ENCODE data around the gene VGLL4.
"Not testable (repeated sequence)": the region's sequence is repeated elsewhere in the genome, so short reads cannot be mapped to it uniquely, and the experiment has no call there.

Gene VGLL4

DNA sequence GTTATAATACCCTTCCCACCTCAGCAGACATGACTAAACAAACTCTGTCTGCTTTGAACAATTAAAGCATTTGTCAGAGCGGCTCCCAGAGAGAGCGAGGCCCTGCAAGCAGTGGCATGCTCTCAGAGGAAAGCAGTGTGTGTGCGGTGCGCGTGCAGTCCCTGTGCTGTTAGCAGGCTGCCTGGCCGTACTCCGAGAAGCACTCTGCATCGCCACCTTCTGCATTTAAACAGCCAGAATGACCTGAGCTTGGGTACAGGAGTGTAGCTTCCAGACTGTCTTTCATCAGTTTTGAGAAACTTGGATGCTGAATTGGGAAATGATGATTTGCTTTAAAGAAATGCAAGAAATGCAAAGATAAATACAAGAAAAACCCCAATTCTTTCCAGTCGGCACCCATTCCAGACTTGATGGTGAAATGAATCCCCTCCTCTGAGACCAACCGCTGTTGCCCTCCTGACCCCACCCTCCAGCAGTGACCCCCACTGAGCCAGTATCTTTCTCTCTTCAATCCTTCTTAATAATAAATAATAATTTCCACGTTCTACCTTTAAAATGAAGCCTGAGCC lies 113.5 kb downstream of the VGLL4 start:
- DNase-seq (ENCODE audit: low read depth), result peak; percentile 82

DNA sequence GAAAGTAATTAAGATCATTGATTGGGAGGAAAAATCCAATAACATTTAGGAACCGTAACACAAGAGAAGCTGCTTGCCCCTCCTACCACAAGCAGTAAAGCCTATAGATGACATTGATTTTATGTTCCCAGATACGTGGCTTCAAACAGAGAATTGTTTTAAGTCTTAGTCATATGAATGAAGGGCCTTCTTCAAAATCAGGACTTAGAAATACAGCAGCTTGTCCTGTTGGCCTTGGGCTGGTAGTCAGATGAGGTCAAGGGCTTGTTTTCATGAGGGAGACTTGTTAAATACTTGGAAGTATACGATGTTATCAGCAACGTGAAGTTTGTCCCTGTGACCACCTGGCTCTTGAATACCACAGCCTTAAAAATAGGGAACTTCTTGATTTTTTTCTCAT lies 114.4 kb downstream of the VGLL4 start:
- no peak for DNase-seq (ENCODE audit: low read depth)

- DNase-seq (ENCODE audit: low read depth), result not testable (repeated sequence)
These were observed 117.6 kb downstream of the VGLL4 start for GRCh38 chr3:11526121-11526520.

DNA sequence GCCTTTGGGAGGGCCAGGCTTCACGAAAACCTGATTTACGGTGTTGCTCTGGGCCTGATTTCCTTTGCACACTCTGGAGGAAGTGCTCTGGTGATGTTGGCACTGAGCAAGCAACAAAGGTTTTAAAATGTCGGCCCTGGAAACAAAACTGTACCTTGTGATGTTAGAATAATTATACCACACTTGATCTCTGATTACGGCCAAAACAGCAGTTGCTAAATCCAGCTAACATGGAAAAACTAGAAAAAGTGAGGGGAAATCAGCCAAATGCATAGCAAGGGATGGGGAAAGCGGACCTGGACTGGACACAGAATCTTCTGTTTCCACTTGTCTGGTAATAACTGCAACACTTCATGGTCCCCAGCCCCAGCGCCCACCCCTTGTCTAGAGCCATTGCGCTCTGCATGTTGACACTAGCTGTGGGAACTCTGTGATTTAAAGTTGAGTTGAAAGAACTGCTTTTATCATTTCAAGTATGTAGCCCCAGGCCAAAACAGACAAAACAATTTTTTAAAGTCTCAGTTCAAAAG lies 120.1 kb downstream of the VGLL4 start:
- no peak for DNase-seq (ENCODE audit: low read depth)

DNA sequence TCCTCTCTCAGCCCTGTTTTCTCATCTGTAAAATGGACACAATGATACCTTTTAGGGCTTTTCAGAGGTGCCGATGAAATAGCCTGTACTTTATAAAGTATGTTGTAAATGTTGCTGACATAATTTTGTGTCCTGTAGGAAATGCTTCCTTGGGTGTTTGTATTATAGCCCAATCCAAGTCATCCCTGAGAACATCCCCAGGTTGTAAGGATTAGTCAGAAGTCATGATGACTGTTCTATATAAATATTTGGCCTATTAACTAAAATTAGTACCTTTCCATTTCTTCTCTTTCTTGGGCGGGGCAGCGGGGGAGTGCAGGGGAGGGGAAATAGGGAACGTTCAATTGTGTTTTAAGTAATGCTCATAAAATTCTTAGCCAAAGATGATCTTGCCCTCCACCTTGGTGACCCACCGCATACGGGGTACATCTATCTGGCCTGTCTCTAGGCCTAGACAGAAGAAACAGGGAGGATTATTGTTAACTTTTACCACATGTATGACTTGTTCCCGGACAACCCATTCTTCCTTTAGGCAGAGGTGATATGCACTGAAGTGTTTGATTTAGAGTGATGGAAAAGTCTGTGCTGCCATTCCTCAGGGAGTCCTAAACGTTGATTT lies 120.7 kb downstream of the VGLL4 start:
- DNase-seq (ENCODE audit: low read depth), result no peak

DNA sequence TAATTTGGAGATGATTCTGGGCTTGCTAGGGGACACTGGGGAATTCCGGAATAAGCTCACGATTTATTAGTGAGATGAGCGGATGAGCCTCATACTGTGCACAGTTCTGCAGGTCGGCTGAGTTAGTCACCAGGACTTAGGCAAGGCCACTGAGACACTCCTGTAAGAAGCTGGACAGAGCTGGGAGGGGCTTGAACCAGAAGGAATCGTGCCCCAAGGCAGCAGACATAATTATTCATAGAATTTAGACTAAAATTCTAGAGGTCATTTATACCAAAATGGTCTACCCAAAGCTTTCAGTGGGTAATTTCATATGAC lies 121.4 kb downstream of the VGLL4 start:
- no peak for DNase-seq (ENCODE audit: low read depth)

DNA sequence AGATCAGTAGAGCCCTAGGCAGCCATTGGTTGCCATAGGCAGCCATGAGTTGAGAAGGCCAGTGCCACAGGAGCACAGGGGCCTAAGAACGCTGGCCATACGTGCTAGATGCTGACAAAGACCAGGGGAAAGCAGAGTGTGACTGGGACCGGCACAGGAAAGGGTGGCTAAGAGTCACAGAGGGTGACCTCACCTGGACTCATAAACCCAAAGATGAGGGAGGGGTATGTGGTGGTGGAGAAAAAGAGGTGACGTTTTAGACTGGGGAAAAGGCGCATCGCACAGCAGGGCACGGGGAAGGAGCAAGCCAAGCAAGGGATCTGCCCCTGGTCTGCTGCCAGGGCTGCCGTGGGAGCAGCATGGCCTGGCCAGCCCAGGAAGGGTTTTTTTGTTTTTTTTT lies 122.5 kb downstream of the VGLL4 start:
- DNase-seq (ENCODE audit: low read depth), result no peak

DNA sequence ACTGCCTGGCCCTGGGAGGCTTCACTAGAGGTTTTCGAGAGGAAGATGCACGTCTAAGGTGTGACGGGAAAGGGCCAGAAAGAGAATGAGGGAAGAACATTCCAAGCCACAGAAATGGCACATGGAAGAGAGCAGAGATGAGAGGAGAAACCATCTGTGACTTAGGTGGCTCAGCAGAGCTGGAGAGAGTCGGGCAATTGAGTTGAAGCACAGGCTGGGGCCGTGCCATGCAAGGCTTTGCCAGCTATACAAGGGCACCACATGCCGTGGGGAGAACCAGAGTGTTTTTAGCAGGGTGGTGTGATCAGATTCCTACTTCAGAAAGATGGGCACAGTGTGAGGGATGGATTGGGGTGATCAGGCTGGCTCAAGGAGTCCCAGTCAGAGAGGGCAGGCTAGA lies 126.1 kb downstream of the VGLL4 start:
- DNase-seq (ENCODE audit: low read depth), result no peak

- peak; percentile 94 for DNase-seq (ENCODE audit: low read depth)
These were observed 129.4 kb downstream of the VGLL4 start for GRCh38 chr3:11514191-11514821.

GRCh38 chr3:11513817-11514135 lies 129.9 kb downstream of the VGLL4 start:
- DNase-seq (ENCODE audit: low read depth), result no peak

DNA sequence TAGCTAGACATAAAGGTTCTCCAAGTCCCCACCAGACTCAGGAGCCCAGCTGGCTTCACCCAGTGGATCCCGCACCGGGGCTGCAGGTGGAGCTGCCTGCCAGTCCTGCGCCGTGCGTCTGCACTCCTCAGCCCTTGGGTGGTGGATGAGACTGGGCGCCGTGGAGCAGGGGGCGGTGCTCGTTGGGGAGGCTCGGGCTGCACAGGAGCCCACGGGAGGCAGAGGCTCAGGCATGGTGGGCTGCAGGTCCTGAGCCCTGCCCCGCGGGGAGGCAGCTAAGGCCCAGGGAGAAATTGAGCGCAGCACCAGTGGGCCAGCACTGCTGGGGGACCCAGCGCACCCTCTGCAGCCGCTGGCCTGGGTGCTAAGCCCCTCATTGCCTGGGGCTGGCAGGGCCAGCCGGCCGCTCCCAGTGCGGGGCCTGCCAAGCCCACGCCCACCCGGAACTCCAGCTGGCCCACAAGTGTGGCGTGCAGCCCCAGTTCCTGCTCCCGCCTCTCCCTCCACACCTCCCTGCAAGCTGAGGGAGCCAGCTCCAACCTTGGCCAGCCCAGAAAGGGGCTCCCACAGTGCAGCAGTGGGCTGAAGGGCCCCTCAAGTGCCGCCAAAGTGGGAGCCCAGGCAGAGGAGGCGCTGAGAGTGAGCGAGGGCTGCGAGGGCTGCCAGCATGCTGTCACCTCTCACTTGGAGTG lies 130.4 kb downstream of the VGLL4 start:
- DNase-seq (ENCODE audit: low read depth), result not testable (repeated sequence)

DNA sequence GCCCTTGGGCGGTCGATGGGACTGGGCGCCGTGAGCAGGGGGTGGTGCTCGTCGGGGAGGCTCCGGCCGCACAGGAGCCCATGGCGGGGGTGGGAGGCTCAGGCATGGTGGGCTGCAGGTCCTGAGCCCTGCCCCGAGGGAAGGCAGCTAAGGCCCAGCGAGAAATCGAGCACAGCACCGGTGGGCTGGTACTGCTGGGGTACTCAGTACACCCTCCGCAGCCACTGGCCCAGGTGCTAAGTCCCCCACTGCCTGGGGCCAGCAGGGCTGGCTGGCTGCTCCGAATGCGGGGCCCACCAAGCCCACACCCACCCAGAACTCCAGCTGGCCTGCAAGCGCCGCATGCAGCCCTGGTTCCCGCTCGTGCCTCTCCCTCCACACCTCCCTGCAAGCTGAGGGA lies 132.1 kb downstream of the VGLL4 start:
- not testable (repeated sequence) for DNase-seq (ENCODE audit: low read depth)

GRCh38 chr3:11510356-11510755 lies 133.4 kb downstream of the VGLL4 start:
- no peak for DNase-seq (ENCODE audit: low read depth)

DNA sequence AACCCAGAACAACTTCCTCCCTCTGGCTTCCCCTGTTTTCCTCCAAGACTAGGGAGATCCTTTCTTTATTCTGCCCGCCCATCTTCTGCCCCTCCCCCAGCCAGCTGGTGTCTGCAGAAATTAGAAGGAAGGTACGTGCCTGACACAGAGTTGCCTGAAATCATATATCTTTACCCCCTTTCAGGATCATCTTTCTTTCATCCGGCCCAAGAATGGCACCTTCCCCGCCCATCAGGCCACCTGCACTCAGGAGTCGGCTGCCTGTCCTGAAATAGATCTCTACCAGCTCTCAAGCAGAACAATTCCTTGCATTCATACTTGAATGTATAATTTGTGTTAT lies 133.7 kb downstream of the VGLL4 start:
- no peak for DNase-seq (ENCODE audit: low read depth)

DNA sequence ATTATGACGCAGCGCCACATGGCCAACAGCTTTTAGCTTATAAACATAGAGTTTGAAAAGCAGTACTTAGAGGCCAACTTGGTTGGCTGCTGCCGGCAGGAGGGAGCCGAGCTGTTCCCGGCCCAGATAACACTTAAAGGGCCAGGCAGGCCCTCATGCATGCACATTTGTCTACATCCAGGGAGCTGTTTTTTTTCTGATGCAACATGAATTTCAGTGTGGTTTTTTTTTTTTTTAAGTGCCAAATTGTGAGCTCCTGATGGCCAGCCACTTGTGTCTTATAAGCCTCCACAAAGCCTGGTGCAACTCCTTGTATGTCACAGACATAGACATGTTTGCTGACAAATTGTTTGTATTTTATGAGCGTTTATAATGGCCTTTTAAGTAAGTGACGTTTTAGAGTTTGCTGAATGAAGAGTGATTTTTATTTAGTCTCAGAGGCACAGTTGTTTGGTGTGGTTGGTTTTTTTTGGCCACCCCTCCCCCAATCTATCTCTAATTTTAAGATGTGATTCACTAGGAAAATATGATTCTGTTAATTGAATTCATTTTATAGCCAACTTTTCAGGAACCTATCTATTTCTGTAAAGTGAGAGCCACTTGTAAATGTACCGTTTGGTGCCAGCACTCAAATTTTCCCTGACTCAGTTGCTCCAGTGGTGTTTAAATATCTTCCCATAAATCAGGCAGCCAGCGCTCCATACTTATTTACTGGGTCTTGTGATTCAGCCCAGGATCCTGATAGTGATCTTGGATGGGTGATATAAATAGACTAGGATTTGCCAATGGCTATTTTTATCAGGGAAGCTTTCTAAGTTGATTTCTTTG lies 134.3 kb downstream of the VGLL4 start:
- DNase-seq (ENCODE audit: low read depth), result peak; percentile 85

DNA sequence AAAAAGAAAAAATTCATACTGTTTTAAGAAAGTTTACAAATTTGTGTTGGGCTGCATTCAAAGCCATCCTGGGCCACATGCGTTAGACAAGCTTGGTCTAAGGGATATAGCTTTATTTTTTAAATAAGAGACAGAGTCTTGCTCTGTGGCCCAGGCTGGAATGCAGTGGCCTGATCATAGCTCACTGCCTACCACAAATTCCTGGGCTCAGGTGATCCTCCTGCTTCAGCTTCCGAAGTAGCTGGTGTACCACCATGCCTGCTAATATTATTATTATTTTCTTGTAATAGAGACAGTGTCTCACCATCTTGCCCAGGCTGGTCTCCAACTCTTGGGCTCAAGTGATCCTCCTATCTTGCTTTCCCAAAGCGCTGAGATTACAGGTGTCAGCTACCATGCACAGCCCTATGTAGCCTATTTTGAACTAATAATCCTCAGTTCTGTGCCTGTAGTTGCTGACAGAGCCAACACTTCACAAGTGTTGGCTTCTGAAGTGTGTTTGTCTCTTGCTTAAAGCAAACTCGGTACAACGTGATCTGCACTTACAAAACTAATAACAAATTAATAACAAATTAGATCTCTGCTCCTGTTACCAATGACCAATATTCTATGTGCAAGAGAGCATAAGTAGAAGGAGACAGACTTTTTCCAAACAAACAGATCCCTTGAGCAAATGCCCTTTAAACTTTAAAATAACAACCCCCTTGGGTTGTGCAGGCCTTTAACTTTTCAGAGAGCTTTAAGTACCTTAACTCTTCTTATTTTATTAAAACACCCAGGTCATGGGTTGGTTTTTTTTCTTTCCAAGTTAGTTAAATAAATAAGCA lies 135.2 kb downstream of the VGLL4 start:
- DNase-seq (ENCODE audit: low read depth), result no peak

DNA sequence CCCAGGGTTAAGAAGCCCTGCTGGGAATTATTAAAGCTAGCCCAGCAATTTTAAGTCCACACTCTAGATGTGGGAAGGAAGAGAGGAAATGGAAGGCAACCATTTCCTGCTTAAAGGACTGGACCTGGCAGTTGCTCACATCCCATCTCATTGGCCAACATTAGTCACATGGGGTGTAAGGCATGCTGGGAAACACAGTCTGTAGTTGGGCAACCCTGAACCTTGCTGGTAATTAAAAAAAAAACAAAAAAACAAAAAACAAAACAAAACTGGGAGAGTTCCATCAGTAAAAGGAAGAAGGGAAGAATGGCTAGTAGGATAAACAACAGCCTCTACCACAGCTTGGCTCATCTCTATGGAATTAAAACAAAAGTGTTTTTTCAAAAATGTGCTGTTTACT lies 136.0 kb downstream of the VGLL4 start:
- DNase-seq (ENCODE audit: low read depth), result no peak

All from stromal cell of bone marrow (primary cell).